Nephron progenitor cell (in vitro differentiated cells): ENCODE measurements around the gene KCNAB1.
A peak's percentile ranks its signal among the peaks of the same experiment; 100 is the strongest.

Experiments
- DNase-seq: peaks from one replicate; pipeline ENCODE4 v3.0.0; 2021
- H3K27ac Mint-ChIP-seq: 2 replicates; pipeline ENCODE4 v1.8.0; 2021; ENCODE audit warnings: mild to moderate bottlenecking, moderate library complexity, mixed read lengths
- H3K27me3 Mint-ChIP-seq: 2 replicates; pipeline ENCODE4 v1.8.0; 2021; ENCODE audit warnings: mild to moderate bottlenecking, low read depth, mixed read lengths; ENCODE audit not compliant: poor library complexity
- H3K36me3 Mint-ChIP-seq: 2 replicates; pipeline ENCODE4 v1.8.0; 2021; ENCODE audit warnings: low read depth, mixed read lengths
- H3K4me1 Mint-ChIP-seq: 2 replicates; pipeline ENCODE4 v1.8.0; 2021; ENCODE audit warnings: mixed read lengths
- H3K4me3 Mint-ChIP-seq: 2 replicates; pipeline ENCODE4 v1.8.0; 2021; ENCODE audit warnings: mild to moderate bottlenecking, moderate library complexity, mixed read lengths
- H3K9me3 Mint-ChIP-seq: 2 replicates; pipeline ENCODE4 v1.8.0; 2021; ENCODE audit warnings: mild to moderate bottlenecking, moderate library complexity, mixed read lengths
- TF ChIP-seq, protein P1 (sequence below): fragments of 200-600 bp; sonication (generic); IDR thresholded peaks from 2 replicates; pipeline ENCODE4 v1.5.0; 2021; ENCODE audit warnings: antibody characterized with exemption

The KCNAB1 gene

DNA sequence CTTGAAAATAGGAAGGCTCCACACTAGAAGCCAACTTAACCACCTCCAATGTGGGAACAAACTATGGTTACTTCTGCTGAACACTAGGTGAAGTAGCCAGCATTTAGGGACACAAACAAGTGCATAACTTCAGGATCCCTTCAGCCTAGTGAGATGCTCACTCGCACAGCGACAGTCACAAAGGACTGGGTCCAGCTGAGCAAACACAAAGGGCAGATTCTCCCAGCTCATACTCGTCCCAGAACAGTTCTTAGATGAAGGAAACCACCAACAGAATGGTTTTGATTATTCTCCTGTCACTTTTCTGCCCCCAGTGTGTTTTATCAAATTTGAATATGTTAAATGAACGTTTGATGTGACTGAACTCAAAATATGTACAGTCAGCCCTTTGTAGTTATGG, 201.6 kb downstream of the KCNAB1 start:
- Mint-ChIP-seq H3K4me1 (peaks cover 8% of the 10 kb centered on the region), H3K9me3 (no peaks in the 10 kb centered on the region), H3K4me3 (no peak overlapping the region), H3K27ac (no peak overlapping the region), H3K36me3 (no peaks in the 10 kb centered on the region), H3K27me3 (no peaks in the 10 kb centered on the region)
- TF ChIP-seq, protein P1, sequence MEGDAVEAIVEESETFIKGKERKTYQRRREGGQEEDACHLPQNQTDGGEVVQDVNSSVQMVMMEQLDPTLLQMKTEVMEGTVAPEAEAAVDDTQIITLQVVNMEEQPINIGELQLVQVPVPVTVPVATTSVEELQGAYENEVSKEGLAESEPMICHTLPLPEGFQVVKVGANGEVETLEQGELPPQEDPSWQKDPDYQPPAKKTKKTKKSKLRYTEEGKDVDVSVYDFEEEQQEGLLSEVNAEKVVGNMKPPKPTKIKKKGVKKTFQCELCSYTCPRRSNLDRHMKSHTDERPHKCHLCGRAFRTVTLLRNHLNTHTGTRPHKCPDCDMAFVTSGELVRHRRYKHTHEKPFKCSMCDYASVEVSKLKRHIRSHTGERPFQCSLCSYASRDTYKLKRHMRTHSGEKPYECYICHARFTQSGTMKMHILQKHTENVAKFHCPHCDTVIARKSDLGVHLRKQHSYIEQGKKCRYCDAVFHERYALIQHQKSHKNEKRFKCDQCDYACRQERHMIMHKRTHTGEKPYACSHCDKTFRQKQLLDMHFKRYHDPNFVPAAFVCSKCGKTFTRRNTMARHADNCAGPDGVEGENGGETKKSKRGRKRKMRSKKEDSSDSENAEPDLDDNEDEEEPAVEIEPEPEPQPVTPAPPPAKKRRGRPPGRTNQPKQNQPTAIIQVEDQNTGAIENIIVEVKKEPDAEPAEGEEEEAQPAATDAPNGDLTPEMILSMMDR = no peak
- no peak for DNase-seq

DNA sequence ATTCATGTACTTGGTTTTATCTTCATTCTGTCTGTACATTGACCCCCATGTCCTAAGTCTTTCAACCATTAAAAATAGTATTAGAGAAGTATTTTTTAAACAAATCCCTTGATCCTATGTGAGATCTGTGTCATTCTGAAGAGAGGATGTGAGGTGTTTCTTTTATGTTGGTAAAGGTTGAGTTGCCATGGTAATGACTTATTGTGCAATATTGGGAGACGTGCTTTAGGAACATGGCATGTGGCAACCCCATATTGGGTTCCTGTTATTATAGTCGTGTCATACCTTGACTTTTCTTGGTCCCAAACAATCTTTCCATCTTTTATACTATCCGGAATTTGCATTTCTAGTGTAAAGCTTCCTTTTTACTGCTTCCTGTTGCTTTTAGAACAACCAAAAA, 203.1 kb downstream of the KCNAB1 start:
- H3K4me3 Mint-ChIP-seq = no peak overlapping the region
- no peaks in the 10 kb centered on the region for H3K9me3 Mint-ChIP-seq
- H3K36me3 Mint-ChIP-seq = no peaks in the 10 kb centered on the region
- no peaks in the 10 kb centered on the region for H3K4me1 Mint-ChIP-seq
- no peaks in the 10 kb centered on the region for H3K27me3 Mint-ChIP-seq
- no peak for DNase-seq
- H3K27ac Mint-ChIP-seq = no peak overlapping the region
- TF ChIP-seq, protein P1 = no peak

DNA sequence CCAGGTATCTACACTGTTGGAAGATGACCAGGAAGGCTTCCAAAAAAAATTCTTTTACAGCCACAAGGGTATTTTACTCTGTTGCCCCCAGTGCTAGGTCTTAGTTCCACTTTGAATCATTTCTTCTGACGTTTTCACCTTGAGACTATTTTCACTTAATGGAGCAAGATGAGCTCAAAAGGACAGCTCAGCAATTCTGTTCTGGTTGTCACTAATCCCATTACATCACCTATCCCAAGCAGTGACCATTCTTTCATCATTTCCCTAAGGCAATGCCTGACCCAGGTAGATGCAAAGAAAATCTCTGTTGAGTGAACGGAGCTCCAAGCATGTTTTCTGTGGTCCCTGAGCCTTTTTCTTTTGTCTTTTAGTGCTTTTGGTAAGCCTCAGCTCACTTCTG, 210.0 kb downstream of the KCNAB1 start:
- Mint-ChIP-seq H3K4me3 (no peak overlapping the region), H3K36me3 (no peaks in the 10 kb centered on the region), H3K27ac (no peak overlapping the region), H3K27me3 (no peaks in the 10 kb centered on the region), H3K4me1 (peaks cover 7% of the 10 kb centered on the region), H3K9me3 (no peaks in the 10 kb centered on the region)
- no peak for DNase-seq
- TF ChIP-seq, protein P1 = no peak

DNA sequence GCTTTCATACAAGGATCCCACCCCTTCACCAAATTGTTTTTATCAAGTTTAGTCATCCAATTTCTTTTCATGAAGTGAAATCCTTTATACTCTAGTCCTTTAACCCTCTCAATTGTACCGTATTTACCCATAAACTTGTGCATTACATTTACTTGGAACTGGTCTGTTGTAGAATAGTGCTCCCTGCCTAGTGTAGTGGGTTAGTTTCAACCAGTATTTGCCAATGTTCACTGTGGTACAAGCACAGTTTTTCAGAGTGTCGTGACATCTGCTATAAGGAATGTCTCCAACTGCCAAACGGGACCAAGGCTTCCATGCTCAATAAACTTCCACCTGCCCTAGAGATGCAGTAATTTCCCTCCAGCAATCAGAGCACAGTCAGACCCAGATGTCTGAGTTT, 211.9 kb downstream of the KCNAB1 start:
- no peak for DNase-seq
- Mint-ChIP-seq H3K36me3 (no peaks in the 10 kb centered on the region), H3K27me3 (no peaks in the 10 kb centered on the region), H3K4me1 (peaks cover 8% of the 10 kb centered on the region), H3K9me3 (no peaks in the 10 kb centered on the region), H3K27ac (no peak overlapping the region), H3K4me3 (no peak overlapping the region)
- TF ChIP-seq, protein P1 = no peak

DNA sequence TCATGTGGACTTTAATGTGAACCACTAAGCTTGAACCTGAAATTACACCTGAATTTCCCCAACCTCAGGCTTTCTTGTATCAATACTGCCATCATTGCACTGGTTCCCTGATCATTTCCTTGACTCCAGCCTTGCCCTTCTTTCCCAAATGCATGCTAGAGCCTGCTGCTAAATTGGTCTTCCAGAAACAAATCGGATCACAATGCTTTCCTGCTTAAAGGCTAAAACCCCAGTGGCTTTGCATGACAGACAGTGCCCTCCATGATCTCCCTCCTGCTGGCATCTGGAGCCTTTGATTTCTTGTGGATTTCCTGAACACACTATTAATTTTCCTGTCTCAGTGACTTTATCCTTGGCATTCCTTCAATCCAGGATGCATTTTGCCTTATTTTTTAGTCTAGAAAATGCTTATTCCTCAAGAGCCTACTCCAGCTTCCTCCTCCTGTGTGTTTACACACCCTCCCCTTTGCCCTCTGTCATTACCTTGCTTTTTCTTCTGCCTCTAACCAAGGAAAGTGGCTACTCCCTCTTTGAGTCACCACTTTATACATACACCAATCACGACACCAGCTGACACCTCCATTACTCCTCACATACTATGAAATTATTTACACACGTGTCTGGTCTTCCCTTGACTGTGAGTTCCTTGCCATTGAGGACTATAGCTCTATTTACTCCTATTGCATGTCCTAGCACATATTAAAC, 214.6 kb downstream of the KCNAB1 start:
- H3K27ac Mint-ChIP-seq = peak overlapping the region; percentile 8
- DNase-seq = no peak

More for the DNA sequence above, 214.6 kb downstream of the KCNAB1 start:
- no peak overlapping the region for H3K4me3 Mint-ChIP-seq
- H3K27me3 Mint-ChIP-seq = no peaks in the 10 kb centered on the region
- H3K4me1 Mint-ChIP-seq = peaks cover 8% of the 10 kb centered on the region
- TF ChIP-seq, protein P1 = no peak
- no peaks in the 10 kb centered on the region for H3K36me3 Mint-ChIP-seq
- H3K9me3 Mint-ChIP-seq = no peaks in the 10 kb centered on the region
